ENCODE results near the gene RB1.

Gene RB1

DNA sequence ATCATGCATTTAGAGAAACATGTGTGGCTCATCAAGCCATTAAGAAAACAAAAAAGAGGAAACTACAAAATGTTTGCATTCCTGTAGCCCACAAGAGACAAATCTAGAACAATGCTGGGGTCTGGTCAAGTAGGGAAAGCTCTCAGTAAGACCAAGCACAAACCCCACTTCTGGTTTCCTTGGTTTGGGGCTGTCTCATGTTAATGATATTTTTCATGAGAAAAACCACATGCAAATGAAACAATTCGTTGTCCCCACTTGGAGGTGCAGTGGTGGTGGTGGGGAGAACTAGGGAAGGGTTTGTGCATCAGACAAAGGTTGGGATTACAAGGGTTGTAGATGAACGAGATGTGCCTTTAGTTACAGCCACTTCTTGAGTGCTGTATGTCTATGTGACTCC, 7.0 kb upstream of the RB1 start:
- DNase-seq, result no peak
- intact Hi-C loops (cut with DNase I), result no loop called here

DNA sequence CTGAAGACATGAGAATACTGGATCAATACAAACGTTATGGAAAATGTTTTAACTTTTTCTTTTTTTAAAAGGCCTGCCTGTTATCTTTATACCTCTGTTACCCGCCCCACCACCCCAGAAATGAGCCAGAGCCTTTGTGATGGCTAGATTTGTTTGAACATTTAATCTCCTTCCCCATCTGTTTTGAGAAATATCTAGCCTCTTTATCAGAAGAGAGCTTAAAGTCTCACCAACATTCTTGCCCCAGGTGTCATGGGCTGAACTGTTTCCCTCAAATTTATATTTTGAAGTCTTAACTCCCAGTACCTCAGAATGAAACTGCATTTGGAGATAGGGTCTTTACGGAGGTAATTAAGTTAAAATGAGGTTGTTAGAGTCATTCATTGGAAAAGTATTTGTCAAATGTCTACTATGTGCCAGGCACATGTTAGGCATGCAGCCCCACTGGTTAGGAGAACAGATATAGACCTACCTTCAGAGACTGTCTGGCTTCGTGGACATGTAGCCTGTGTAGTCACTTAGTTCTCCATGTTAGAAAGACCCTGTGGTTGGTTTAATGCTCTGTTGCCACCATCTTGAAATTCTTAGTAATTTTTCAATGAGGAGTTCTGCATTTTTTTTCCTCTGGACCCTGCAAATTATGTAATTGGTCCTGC, 6.3 kb upstream of the RB1 start:
- intact Hi-C loops (cut with DNase I), result no loop called here
- no peak for DNase-seq

DNA sequence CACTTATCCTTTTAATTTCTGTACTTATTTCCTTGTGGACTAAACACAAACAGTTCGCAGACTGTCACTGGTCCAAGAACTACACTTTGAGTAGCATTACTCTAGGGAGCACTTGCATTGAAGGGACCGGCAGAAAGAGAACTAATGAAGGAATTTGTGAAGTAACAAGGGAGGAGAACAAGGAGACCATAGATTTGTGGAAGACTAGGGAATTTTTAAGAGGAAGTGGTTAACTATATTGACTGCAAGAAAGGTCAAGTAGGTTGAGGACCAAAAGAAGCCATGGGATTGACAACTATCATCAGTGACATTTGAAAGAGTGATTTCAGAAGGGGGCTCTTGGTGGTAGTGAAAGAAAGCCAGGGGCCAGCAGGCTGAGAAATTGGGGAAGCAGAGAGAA, 4.0 kb upstream of the RB1 start:
- no peak for DNase-seq
- intact Hi-C loops (cut with DNase I), result no loop called here

DNA sequence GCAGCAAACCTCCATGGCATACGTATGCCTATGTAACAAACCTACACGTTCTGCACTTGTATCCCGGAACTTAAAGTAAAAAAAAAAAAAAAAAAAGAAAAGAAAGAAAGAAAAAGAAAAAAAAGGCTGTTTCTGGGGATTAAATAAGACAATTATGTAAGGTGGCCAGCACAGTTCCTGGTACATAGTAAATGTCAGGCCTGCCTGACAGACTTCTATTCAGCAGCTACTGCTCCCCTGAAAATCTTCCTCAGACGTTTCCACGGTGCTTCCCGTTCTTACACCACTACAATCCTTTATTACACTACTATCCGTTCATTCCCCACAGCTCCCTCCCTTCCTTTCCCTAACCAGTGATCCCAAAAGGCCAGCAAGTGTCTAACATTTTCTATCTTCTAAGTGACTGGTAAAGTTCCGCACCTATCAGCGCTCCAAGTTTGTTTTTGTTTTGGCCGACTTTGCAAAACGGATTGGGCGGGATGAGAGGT, 636 bp upstream of the RB1 start:
- intact Hi-C loops (cut with DNase I), result loop anchor here (2.0 to 10.0 kb wide), 2 partner anchors 70 to 178 kb away; partner anchors contain the start of gene ITM2B
- no peak for DNase-seq

- peak in 4 of 10 donors; percentile 10 to 81 (median 43) for DNase-seq
- intact Hi-C loops (cut with DNase I), result loop anchor here (10.0 kb wide), 1 partner anchor 180 kb away; no protein-coding TSS in a partner anchor
Observed at GRCh38 chr13:48304143-48304876, 759 bp downstream of the RB1 start.

GRCh38 chr13:48311223-48311622, 7.7 kb downstream of the RB1 start:
- intact Hi-C loops (cut with DNase I), result no loop called here
- DNase-seq, result no peak

DNA sequence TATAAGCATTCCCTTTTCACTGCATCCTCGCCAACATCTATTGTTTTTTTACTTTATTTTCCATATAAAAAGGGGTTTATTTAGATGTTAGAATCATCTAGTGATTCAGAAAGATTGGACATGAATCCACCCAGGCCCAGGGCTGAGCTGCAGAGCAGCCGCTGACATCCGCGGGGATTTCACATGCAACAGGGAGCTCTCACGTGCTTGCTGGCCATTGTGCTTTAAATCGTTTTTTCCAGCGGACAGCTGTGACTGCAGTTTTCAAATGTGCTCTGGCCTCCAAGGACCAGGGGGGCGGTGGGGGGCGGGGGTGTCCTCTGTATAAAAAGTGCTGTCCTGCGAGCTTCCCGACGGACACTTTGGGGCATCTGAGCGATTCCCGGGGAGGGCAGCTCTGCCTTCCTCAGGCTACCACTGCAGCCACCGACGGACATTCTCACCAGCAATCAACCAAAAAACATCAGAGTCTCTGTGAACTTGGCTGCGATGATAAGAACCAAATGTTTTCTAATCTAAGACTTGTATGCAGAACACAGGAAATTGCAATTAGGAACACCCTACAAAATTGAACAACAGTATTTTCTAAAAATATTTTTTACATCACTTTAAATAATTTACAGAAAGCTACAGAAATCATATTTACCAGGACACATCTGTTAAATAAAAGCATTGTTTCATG, 12.6 kb downstream of the RB1 start:
- intact Hi-C loops (cut with DNase I), result no loop called here
- peak in 2 of 10 donors; percentile 25 to 76 for DNase-seq

GRCh38 chr13:48316826-48317510, 13.4 kb downstream of the RB1 start:
- intact Hi-C loops (cut with DNase I), result no loop called here
- peak in 3 of 10 donors; percentile 67 to 78 (median 67) for DNase-seq

DNA sequence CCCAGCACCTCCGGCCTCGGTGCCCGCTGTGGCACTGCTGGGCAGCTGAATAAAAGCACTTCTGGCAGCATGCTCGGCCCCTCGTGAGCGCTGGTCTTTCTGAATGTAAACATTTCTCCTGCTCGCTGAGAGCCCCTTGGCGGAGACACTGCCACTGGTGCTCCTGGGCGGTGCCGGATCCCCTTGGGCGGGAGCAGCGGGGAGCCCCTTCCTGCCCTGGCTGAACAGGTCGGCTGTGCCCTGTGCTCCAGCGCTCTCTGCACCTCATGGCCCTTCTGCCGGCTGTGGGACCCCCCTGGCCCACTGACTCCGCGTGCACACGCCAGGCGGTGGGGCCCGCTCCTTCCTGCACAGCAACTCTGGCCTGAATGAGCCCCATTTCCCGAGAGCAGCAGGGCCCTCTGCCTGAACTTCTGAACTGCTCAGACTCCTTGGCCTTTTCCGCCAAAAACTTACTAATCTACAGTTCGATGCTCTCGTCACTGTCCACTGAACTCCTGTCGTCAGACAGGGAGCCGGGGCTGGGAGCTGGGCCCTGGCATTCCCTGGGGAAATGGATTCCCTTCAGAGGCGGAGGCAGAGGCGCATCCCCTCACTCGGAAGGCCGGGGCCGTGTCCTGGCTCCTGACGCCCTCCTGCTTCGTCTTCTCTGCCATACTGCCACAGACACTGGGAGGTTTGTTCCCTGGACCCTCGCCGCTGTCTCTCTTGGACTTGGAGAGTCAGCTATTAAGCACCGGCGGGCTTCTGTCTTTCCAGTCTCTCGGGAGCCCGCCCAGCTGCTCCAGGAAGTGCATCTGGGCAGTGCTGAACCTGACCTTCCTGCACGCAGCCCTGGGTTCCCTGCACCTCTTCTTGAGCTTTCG, 14.2 kb downstream of the RB1 start:
- intact Hi-C loops (cut with DNase I), result no loop called here
- peak in 4 of 10 donors; percentile 25 to 82 (median 64) for DNase-seq

GRCh38 chr13:48318377-48318811, 14.8 kb downstream of the RB1 start:
- DNase-seq, result peak in 3 of 10 donors; percentile 62 to 77 (median 69)
- intact Hi-C loops (cut with DNase I), result no loop called here

DNA sequence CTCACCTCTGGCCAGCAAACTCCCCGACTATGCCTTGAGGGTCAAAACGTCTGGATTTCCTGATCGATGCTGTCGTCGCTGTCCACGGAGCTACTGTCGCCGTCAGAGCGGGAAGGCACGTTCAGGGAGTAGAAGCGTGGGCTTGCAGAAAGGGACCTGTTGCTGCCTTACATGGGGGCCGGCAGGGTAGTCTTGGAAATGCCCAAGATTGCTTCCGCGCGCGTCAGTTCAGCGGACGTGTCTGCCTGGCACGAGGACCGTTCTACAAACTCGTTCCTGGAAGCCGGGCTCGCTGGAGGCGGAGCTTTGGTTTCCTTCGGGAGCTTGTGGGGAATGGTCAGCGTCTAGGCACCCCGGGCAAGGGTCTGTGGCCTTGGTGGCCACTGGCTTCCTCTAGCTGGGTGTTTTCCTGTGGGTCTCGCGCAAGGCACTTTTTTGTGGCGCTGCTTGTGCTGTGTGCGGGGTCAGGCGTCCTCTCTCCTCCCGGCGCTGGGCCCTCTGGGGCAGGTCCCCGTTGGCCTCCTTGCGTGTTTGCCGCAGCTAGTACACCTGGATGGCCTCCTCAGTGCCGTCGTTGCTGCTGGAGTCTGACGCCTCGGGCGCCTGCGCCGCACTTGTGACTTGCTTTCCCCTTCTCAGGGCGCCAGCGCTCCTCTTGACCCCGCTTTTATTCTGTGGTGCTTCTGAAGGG, 15.4 kb downstream of the RB1 start:
- DNase-seq, result peak in 4 of 10 donors; percentile 27 to 84 (median 74)
- intact Hi-C loops (cut with DNase I), result no loop called here

DNA sequence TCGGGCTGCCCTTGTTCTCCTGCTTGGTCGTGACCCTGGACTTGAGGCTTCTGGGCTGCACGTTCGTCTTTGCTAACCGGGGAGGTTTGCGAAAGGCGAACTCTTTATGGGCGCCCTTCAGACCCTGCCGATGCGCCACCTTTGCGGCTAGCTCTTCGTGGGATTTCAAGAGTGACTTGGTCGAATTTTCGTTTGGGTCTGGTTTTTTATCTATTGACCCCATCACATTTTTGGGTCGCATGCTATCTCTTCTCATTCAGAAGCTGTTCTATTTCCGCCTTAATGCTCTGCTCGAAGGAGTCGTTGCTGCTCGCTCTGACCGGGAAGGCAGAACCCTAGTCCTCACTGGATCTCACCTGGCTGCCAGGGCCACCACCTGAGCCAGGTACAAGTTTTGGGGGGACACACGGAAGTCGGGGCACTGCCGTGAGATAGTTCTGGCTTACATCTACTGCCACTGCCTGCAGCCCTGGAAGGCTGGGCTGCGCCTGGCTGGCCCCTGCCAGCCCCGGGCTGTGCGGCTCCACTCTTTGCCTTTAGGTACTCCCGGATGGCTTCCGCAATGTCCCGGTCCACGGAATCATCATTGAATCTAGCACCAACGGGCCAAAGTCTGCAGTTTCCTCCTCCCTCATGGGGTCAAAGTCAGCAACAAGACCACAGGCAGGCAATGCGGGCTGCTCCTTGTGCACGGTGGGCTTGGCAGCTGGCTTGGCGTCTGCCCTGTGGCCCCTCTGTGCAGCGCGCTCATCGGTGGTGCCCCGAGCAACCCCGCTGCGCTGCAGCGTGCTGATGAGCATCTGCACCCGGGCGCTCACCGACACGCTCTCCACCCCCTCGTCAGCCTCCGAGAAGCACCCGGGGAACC, 16.2 kb downstream of the RB1 start:
- peak in 1 of 10 donors; percentile 80 for DNase-seq
- intact Hi-C loops (cut with DNase I), result no loop called here

DNA sequence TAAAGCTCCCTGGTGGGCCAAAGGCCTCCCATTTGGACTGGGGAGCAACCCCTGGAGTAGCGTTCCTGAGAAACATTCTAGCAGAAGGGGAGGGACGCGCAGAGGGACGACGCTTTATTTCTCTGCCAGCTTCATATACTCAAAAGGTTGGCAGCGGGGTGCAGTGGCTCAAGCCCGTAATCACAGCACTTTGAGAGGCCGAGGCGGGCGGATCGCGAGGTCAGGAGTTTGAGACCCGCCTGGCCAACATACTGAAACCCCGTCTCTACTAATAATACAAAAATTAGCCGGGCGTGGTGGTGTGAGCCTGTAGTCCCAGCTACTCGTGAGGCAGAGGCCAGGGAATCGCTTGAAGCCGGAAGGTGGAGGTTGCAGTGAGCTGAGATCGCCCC, 16.8 kb downstream of the RB1 start:
- DNase-seq, result peak in 1 of 10 donors; percentile 54
- intact Hi-C loops (cut with DNase I), result no loop called here

- intact Hi-C loops (cut with DNase I), result no loop called here
- peak in 2 of 10 donors; percentile 59 to 72 for DNase-seq
Observed at GRCh38 chr13:48320891-48321510, 17.4 kb downstream of the RB1 start.

DNA sequence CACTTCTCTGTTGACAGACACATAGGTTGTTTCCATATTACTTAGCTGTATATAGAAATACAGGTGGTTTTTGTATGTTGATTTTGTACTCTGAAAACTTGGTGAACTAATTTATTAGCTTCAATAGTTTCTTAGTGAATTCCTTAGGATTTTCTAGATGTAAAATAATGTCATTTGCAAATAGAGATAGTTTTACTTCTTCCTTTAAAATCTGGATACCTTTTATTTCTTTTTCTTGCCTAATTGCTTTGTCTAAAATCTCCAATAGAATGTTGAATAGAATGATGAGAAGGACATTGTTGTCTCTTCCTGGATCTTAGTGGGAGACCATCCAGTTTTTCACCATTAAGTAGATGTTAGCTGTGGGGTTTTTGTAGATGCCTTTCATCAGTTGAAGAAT, 18.7 kb downstream of the RB1 start:
- intact Hi-C loops (cut with DNase I), result no loop called here
- DNase-seq, result no peak

- intact Hi-C loops (cut with DNase I), result loop anchor here (1.0 to 2.0 kb wide), 2 partner anchors 246 to 435 kb away; no protein-coding TSS in a partner anchor
- DNase-seq, result no peak
Observed at GRCh38 chr13:48333976-48334375, 30.4 kb downstream of the RB1 start.

- intact Hi-C loops (cut with DNase I), result loop anchor here (1.0 to 2.0 kb wide), 2 partner anchors 246 to 434 kb away; no protein-coding TSS in a partner anchor
- no peak for DNase-seq
Observed at GRCh38 chr13:48334534-48335127, 31.1 kb downstream of the RB1 start.
